Fibroblast of mammary gland (primary cell): ENCODE measurements around the gene GRIK2.

Source experiments
- DNase-seq: peaks from one replicate; pipeline ENCODE4 v3.0.0-alpha.2; 2010; ENCODE audit warnings: low read depth
- H3K4me3 ChIP-seq: 2 replicates; pipeline ENCODE4 v1.5.1; 2011; ENCODE audit warnings: low read depth, mild to moderate bottlenecking, low read length, moderate library complexity; ENCODE audit not compliant: control insufficient read depth
- TF ChIP-seq, protein P1 (sequence below): conservative IDR thresholded peaks from 2 replicates; pipeline ENCODE4 v1.5.1; 2011; ENCODE audit warnings: low read depth, low read length, inconsistent platforms; ENCODE audit not compliant: control insufficient read depth, insufficient read depth

Gene GRIK2

DNA sequence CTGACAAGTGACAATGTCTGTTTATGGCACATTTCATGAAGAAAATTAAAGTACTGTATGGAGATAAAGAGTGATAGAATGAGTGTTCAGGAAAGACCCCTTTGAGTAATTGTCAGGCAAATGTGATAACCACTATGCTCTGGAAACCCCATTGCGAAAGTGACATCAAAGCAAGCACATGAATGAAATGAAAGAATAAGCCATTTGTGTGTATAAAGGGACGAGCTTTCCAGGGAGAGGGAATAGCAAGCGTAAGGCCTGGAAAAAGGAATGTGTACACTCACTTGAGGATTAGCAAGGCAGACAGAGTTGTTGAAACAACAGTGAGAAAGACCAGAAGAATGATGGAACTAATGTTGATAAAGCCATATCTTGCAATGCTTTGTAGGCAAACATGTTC is 490.0 kb downstream of the GRIK2 start:
- H3K4me3 ChIP-seq: no peak overlapping the region
- TF ChIP-seq, protein P1, sequence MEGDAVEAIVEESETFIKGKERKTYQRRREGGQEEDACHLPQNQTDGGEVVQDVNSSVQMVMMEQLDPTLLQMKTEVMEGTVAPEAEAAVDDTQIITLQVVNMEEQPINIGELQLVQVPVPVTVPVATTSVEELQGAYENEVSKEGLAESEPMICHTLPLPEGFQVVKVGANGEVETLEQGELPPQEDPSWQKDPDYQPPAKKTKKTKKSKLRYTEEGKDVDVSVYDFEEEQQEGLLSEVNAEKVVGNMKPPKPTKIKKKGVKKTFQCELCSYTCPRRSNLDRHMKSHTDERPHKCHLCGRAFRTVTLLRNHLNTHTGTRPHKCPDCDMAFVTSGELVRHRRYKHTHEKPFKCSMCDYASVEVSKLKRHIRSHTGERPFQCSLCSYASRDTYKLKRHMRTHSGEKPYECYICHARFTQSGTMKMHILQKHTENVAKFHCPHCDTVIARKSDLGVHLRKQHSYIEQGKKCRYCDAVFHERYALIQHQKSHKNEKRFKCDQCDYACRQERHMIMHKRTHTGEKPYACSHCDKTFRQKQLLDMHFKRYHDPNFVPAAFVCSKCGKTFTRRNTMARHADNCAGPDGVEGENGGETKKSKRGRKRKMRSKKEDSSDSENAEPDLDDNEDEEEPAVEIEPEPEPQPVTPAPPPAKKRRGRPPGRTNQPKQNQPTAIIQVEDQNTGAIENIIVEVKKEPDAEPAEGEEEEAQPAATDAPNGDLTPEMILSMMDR: no peak
- no peak for DNase-seq

- no peak for DNase-seq
- H3K4me3 ChIP-seq: no peak overlapping the region
- TF ChIP-seq, protein P1: no peak
These were observed 494.0 kb downstream of the GRIK2 start for GRCh38 chr6:101887532-101887931.

DNA sequence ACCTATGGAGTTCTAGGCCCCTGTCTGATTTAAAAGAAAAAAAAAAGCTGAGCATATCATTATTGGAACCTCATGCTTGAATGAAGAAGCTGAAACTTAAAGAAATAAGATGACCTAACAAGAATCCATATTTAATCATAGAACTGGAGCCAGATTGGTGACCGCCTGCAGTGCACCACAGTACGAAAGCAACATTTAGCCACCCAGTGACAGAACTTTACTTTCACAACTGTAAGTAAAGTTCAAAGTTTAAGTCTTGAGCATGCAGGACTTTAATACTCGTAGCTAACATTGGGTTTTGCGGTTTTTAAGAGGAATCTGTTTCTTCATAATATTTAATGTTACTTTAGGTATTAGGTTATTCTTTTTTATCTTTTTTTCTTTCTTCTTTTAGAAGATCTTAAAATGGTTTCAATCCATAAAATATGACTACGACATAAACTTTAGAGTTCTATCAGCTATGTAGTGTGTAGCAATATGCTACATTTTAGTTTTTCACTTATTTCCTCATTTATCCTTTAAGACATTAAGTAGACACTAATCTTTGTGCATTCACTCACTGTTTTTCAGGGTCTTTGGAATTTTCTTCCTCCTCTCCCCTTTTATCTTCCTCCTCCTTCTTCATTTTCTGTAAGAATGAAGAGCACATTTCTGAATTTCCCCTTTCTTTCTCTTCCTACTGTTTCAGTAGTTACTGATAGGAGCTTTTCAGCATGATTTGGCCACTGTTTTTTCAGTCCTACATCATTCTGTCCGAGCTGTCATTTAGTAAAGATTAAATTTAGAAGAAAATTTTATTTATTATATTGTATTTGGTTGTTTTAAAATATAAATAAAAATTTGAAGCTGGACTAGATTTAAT is 514.1 kb downstream of the GRIK2 start:
- no peak for DNase-seq
- TF ChIP-seq, protein P1: no peak
- H3K4me3 ChIP-seq: no peak overlapping the region

GRCh38 chr6:101909366-101909765 is 515.9 kb downstream of the GRIK2 start:
- DNase-seq: no peak
- TF ChIP-seq, protein P1: no peak

GRCh38 chr6:101912311-101912710 is 518.8 kb downstream of the GRIK2 start:
- no peak overlapping the region for H3K4me3 ChIP-seq
- no peak for DNase-seq
- TF ChIP-seq, protein P1: no peak

More at GRCh38 chr6:101909366-101909765, 515.9 kb downstream of the GRIK2 start:
- no peak overlapping the region for H3K4me3 ChIP-seq

DNA sequence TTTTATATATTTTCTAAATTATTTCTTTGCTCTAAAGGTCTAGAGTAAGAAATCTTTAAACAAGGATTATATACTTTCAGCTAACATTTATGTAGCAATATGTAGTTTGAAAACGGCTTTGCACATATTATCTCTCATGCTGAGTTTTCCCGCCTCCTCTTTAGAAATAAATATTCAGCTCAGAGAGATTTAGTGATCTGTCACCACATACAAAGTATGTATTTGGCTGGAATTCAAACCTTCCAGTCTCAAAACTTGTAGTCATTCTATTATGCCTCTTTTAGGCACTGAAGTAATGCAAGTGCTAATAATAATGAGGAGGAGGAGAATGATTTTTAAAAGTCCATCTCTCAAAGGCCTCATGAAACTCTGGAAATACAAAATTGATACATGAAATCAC is 525.0 kb downstream of the GRIK2 start:
- no peak for DNase-seq
- TF ChIP-seq, protein P1: no peak
- no peak overlapping the region for H3K4me3 ChIP-seq
